Trophoblast cell (in vitro differentiated cells and primary cell): ENCODE data around the gene MAGI2.
A peak's percentile ranks its signal among the peaks of the same experiment; 100 is the strongest.

Source experiments
- DNase-seq, 2 donors: peaks; one replicate each; pipeline ENCODE4 v3.0.0-alpha.2; 2016
- H2AFZ ChIP-seq: 2 replicates; pipeline ENCODE4 v1.6.1; 2013; ENCODE audit warnings: low read length, moderate library complexity, mild to moderate bottlenecking; ENCODE audit not compliant: insufficient read depth, poor library complexity
- H2AK5ac ChIP-seq: 2 replicates; pipeline ENCODE4 v1.6.1; 2013; ENCODE audit warnings: mild to moderate bottlenecking, low read length
- H2BK120ac ChIP-seq: 2 replicates; pipeline ENCODE4 v1.6.1; 2013; ENCODE audit warnings: low read length, mild to moderate bottlenecking, moderate library complexity; ENCODE audit not compliant: insufficient read depth, poor library complexity
- H2BK12ac ChIP-seq: 2 replicates; pipeline ENCODE4 v1.6.1; 2013; ENCODE audit warnings: mild to moderate bottlenecking, low read length, moderate library complexity
- H2BK5ac ChIP-seq: 2 replicates; pipeline ENCODE4 v1.6.1; 2013; ENCODE audit warnings: low read length, low read depth, moderate library complexity, mild to moderate bottlenecking; ENCODE audit not compliant: poor library complexity
- H3K14ac ChIP-seq: 2 replicates; pipeline ENCODE4 v1.6.1; 2013; ENCODE audit warnings: mild to moderate bottlenecking, low read length
- H3K18ac ChIP-seq: 2 replicates; pipeline ENCODE4 v1.6.1; 2013; ENCODE audit warnings: mild to moderate bottlenecking, low read length
- H3K23ac ChIP-seq: 2 replicates; pipeline ENCODE4 v1.6.1; 2013; ENCODE audit warnings: low read length
- H3K27ac ChIP-seq: 2 replicates; pipeline ENCODE4 v1.5.1; 2013; ENCODE audit warnings: low read depth, mild to moderate bottlenecking, inconsistent platforms, low read length, moderate library complexity
- H3K27me3 ChIP-seq: 2 replicates; pipeline ENCODE4 v1.6.1; 2013; ENCODE audit warnings: inconsistent platforms, mild to moderate bottlenecking, low read length, moderate library complexity; ENCODE audit not compliant: insufficient read depth
- H3K36me3 ChIP-seq, 2 experiments: 1 replicate in 1 of 2; 2 replicates in 1 of 2; pipeline ENCODE4 v1.6.1; 2013; ENCODE audit warnings: low read length in 2 of 2, mild to moderate bottlenecking in 2 of 2, moderate library complexity in 1 of 2; ENCODE audit not compliant: insufficient read depth in 2 of 2, control insufficient read depth in 1 of 2
- H3K4ac ChIP-seq: 2 replicates; pipeline ENCODE4 v1.6.1; 2013; ENCODE audit warnings: low read depth, mild to moderate bottlenecking, low read length, moderate library complexity
- H3K4me1 ChIP-seq, 2 experiments: 1 replicate in 1 of 2; 2 replicates in 1 of 2; pipeline ENCODE4 v1.6.1; 2013; ENCODE audit warnings: low read length in 2 of 2, mild to moderate bottlenecking in 2 of 2, moderate library complexity in 1 of 2; ENCODE audit not compliant: insufficient read depth in 2 of 2, control insufficient read depth in 1 of 2
- H3K4me2 ChIP-seq: 2 replicates; pipeline ENCODE4 v1.6.1; 2013; ENCODE audit warnings: inconsistent platforms, mild to moderate bottlenecking, low read length, moderate library complexity
- H3K4me3 ChIP-seq: 2 replicates; pipeline ENCODE4 v1.5.1; 2013; ENCODE audit warnings: mild to moderate bottlenecking, low read depth, low read length, inconsistent platforms
- H3K79me1 ChIP-seq: one replicate; pipeline ENCODE4 v1.6.1; 2013; ENCODE audit warnings: low read length
- H3K79me2 ChIP-seq: 2 replicates; pipeline ENCODE4 v1.6.1; 2013; ENCODE audit warnings: low read length, mild to moderate bottlenecking; ENCODE audit not compliant: control insufficient read depth, insufficient read depth, poor library complexity
- H3K9ac ChIP-seq: 2 replicates; pipeline ENCODE4 v1.6.1; 2013; ENCODE audit warnings: mild to moderate bottlenecking, low read length
- H3K9me3 ChIP-seq: 2 replicates; pipeline ENCODE4 v1.6.1; 2013; ENCODE audit warnings: low read depth, mild to moderate bottlenecking, control low read depth, inconsistent platforms, low read length; ENCODE audit not compliant: insufficient read depth
- H4K12ac ChIP-seq: 2 replicates; pipeline ENCODE4 v1.6.1; 2013; ENCODE audit warnings: low read depth, mild to moderate bottlenecking, low read length, moderate library complexity
- H4K8ac ChIP-seq: 2 replicates; pipeline ENCODE4 v1.6.1; 2013; ENCODE audit warnings: low read depth, mild to moderate bottlenecking, low read length, moderate library complexity
- H4K91ac ChIP-seq: one replicate; pipeline ENCODE4 v1.6.1; 2013; ENCODE audit warnings: low read depth, mild to moderate bottlenecking, low read length, moderate library complexity
- WGBS: extraction: QIAGEN DNeasy Blood & Tissue Kit; methylation state at CpG from one replicate; pipeline ENCODE4 v1.1.7; 2013; ENCODE audit warnings: missing lambda C conversion rate; ENCODE audit not compliant: insufficient read length, insufficient coverage; ENCODE audit errors: extremely low coverage; 5-methylcytosine and 5-hydroxymethylcytosine counted together

MAGI2 gene

GRCh38 chr7:78476851-78477405 is 976.5 kb downstream of the MAGI2 start:
- Histone ChIP-seq H3K4me3 (no peak overlapping the region), H2AFZ (no peak overlapping the region), H3K9ac (no peak overlapping the region), H3K36me3 (no peaks in the 10 kb centered on the region), H4K8ac (no peak overlapping the region), H2BK120ac (no peak overlapping the region), H3K4me1 (no peaks in the 10 kb centered on the region), H3K27me3 (no peaks in the 10 kb centered on the region), H3K27ac (no peak overlapping the region), H4K12ac (no peak overlapping the region), H3K4me2 (no peak overlapping the region), H3K23ac (no peak overlapping the region), H3K79me1 (no peaks in the 10 kb centered on the region), H3K79me2 (no peaks in the 10 kb centered on the region), H3K4ac (no peak overlapping the region), H3K9me3 (no peaks in the 10 kb centered on the region), H4K91ac (no peak overlapping the region), H2AK5ac (no peak overlapping the region), H3K18ac (no peak overlapping the region), H2BK12ac (no peak overlapping the region), H2BK5ac (no peak overlapping the region), H3K14ac (no peak overlapping the region)
- no peak for DNase-seq
- WGBS: no CpG with 5 or more reads among the region's 2 CpGs

- no peaks in the 10 kb centered on the region for H3K36me3 ChIP-seq
- H2BK12ac ChIP-seq: no peak overlapping the region
- H3K27ac ChIP-seq: no peak overlapping the region
- H3K4me3 ChIP-seq: no peak overlapping the region
- H2AFZ ChIP-seq: no peak overlapping the region
- H3K4ac ChIP-seq: no peak overlapping the region
- H3K79me1 ChIP-seq: no peaks in the 10 kb centered on the region
- WGBS: no CpG with 5 or more reads among the region's 5 CpGs
- no peak overlapping the region for H3K4me2 ChIP-seq
- no peak overlapping the region for H2BK5ac ChIP-seq
- no peak overlapping the region for H3K23ac ChIP-seq
- H4K12ac ChIP-seq: no peak overlapping the region
- H2BK120ac ChIP-seq: no peak overlapping the region
- no peaks in the 10 kb centered on the region for H3K9me3 ChIP-seq
- H3K14ac ChIP-seq: no peak overlapping the region
- H3K79me2 ChIP-seq: no peaks in the 10 kb centered on the region
- no peak for DNase-seq
- H4K8ac ChIP-seq: no peak overlapping the region
- no peaks in the 10 kb centered on the region for H3K27me3 ChIP-seq
- no peak overlapping the region for H3K9ac ChIP-seq
- no peak overlapping the region for H3K18ac ChIP-seq
- no peak overlapping the region for H2AK5ac ChIP-seq
- no peak overlapping the region for H4K91ac ChIP-seq
- H3K4me1 ChIP-seq: no peaks in the 10 kb centered on the region
Observed at GRCh38 chr7:78473571-78474301, 979.7 kb downstream of the MAGI2 start.

- H2AFZ ChIP-seq: no peak overlapping the region
- WGBS: no CpG with 5 or more reads among the region's 1 CpG
- no peak overlapping the region for H2BK120ac ChIP-seq
- no peak overlapping the region for H2BK12ac ChIP-seq
- H3K9ac ChIP-seq: no peak overlapping the region
- no peak overlapping the region for H3K14ac ChIP-seq
- H3K79me2 ChIP-seq: no peaks in the 10 kb centered on the region
- H4K91ac ChIP-seq: no peak overlapping the region
- no peak overlapping the region for H4K12ac ChIP-seq
- H3K36me3 ChIP-seq: no peaks in the 10 kb centered on the region
- H3K79me1 ChIP-seq: no peaks in the 10 kb centered on the region
- no peak overlapping the region for H3K18ac ChIP-seq
- H2AK5ac ChIP-seq: no peak overlapping the region
- no peak overlapping the region for H4K8ac ChIP-seq
- no peak overlapping the region for H3K4me2 ChIP-seq
- no peaks in the 10 kb centered on the region for H3K9me3 ChIP-seq
- no peaks in the 10 kb centered on the region for H3K27me3 ChIP-seq
- H3K4me3 ChIP-seq: no peak overlapping the region
- no peak overlapping the region for H3K4ac ChIP-seq
- no peak for DNase-seq
- H2BK5ac ChIP-seq: no peak overlapping the region
- no peak overlapping the region for H3K27ac ChIP-seq
- H3K4me1 ChIP-seq: no peaks in the 10 kb centered on the region
- H3K23ac ChIP-seq: no peak overlapping the region
Observed at GRCh38 chr7:78473021-78473420, 980.4 kb downstream of the MAGI2 start.

GRCh38 chr7:78472519-78472918 is 980.9 kb downstream of the MAGI2 start:
- H3K14ac ChIP-seq: no peak overlapping the region
- H3K79me1 ChIP-seq: no peaks in the 10 kb centered on the region
- no peak overlapping the region for H4K91ac ChIP-seq
- H3K9me3 ChIP-seq: no peaks in the 10 kb centered on the region
- H3K27me3 ChIP-seq: no peaks in the 10 kb centered on the region
- H3K36me3 ChIP-seq: no peaks in the 10 kb centered on the region
- H2BK12ac ChIP-seq: no peak overlapping the region
- no peak overlapping the region for H2AK5ac ChIP-seq
- no peak overlapping the region for H4K8ac ChIP-seq
- H3K79me2 ChIP-seq: no peaks in the 10 kb centered on the region
- H3K4me2 ChIP-seq: no peak overlapping the region
- H2AFZ ChIP-seq: no peak overlapping the region
- no peak overlapping the region for H3K23ac ChIP-seq
- H3K4me3 ChIP-seq: no peak overlapping the region
- peak; percentile 53 to 86 for DNase-seq
- no peak overlapping the region for H3K27ac ChIP-seq
- H3K9ac ChIP-seq: no peak overlapping the region
- H2BK120ac ChIP-seq: no peak overlapping the region
- H2BK5ac ChIP-seq: no peak overlapping the region
- H3K4ac ChIP-seq: no peak overlapping the region
- no peaks in the 10 kb centered on the region for H3K4me1 ChIP-seq
- no peak overlapping the region for H3K18ac ChIP-seq
- H4K12ac ChIP-seq: no peak overlapping the region
